Thyroid gland (tissue), 4 donors: ENCODE data around the gene ZNF33A. TPM values are rescaled to one million over a fixed set of nuclear protein-coding genes. Genes with fewer than 3 reads are reported as not detected.
"Not testable (repeated sequence)": the region's sequence is repeated elsewhere in the genome, so short reads cannot be mapped to it uniquely, and the experiment has no call there.

Source experiments
- DNase-seq, 2 donors: peaks; one replicate each; pipeline ENCODE4 v3.0.0-alpha.2; 2019
- H3K27ac ChIP-seq, 3 donors: fragments of 200-600 bp; sonication (generic); 1 replicate in 2 of 3; 2 replicates in 1 of 3; pipeline ENCODE4 v1.5.1; 2016 to 2019; ENCODE audit warnings: mild to moderate bottlenecking in 1 of 3, moderate library complexity in 1 of 3
- H3K27me3 ChIP-seq: fragments of 200-600 bp; sonication (generic); one replicate; pipeline ENCODE4 v1.5.1; 2019
- H3K36me3 ChIP-seq, 2 donors: fragments of 200-600 bp; sonication (generic); one replicate each; pipeline ENCODE4 v1.5.1; 2016 to 2019
- H3K4me1 ChIP-seq, 2 donors: fragments of 200-600 bp; sonication (generic); one replicate each; pipeline ENCODE4 v1.5.1; 2017 to 2019
- H3K4me3 ChIP-seq, 3 donors: fragments of 200-600 bp; sonication (generic); replicated peaks in 1 of 3; 1 replicate in 2 of 3; 2 replicates in 1 of 3; pipeline ENCODE4 v1.5.1; 2016; ENCODE audit warnings: mild to moderate bottlenecking in 1 of 3
- H3K9me3 ChIP-seq: fragments of 200-600 bp; sonication (generic); one replicate; pipeline ENCODE4 v1.5.1; 2017
- POLR2A ChIP-seq, 2 donors: fragments of 450-650 bp; IDR thresholded peaks; one replicate each; pipeline ENCODE4 v1.6.1; 2017; ENCODE audit warnings: antibody characterized with exemption in 2 of 2, mild to moderate bottlenecking in 2 of 2, moderate library complexity in 1 of 2
- WGBS, 2 donors: methylation state at CpG; one replicate each; pipeline ENCODE4 v1.1.5; 2017; 5-methylcytosine and 5-hydroxymethylcytosine counted together
- intact Hi-C: fragments of 100-400 bp; cut with DNase I; formaldehyde crosslinking; loops from one replicate; pipeline ENCODE4 v1.15.1; 2023
- total RNA-seq, 4 donors: library from RNA; depleted of rRNA; stranded (reverse); fragments of >200 nt; gene quantifications; one replicate each; pipeline ENCODE4 v1.2.3, GENCODE V29; 2016
- TF ChIP-seq, protein P1 (sequence below), 6 experiments: fragments of 200-600 bp in 3 of 6; fragments of 450-650 bp in 3 of 6; sonication (generic) in 3 of 6; IDR thresholded peaks; one replicate each; pipeline ENCODE4 v1.5.1; 2016 to 2019; ENCODE audit warnings: antibody characterized with exemption in 6 of 6, mild to moderate bottlenecking in 2 of 6, inconsistent platforms in 1 of 6, moderate library complexity in 1 of 6

The ZNF33A gene
- total RNA-seq, 4 donors from 2014 or later: 34.3 to 71.3 (median 46.3) TPM

GRCh38 chr10:38003026-38003425 is 7.4 kb upstream of the ZNF33A start:
- Histone ChIP-seq H3K9me3 (no peaks in the 10 kb centered on the region), H3K4me1 (no peaks in the 10 kb centered on the region), H3K4me3 (no peak overlapping the region), H3K27me3 (no peaks in the 10 kb centered on the region), H3K36me3 (no peaks in the 10 kb centered on the region), H3K27ac (no peak overlapping the region)
- no peak for DNase-seq
- TF ChIP-seq POLR2A (IDR thresholded peaks at IDR 0.05): no peak
- TF ChIP-seq, protein P1, sequence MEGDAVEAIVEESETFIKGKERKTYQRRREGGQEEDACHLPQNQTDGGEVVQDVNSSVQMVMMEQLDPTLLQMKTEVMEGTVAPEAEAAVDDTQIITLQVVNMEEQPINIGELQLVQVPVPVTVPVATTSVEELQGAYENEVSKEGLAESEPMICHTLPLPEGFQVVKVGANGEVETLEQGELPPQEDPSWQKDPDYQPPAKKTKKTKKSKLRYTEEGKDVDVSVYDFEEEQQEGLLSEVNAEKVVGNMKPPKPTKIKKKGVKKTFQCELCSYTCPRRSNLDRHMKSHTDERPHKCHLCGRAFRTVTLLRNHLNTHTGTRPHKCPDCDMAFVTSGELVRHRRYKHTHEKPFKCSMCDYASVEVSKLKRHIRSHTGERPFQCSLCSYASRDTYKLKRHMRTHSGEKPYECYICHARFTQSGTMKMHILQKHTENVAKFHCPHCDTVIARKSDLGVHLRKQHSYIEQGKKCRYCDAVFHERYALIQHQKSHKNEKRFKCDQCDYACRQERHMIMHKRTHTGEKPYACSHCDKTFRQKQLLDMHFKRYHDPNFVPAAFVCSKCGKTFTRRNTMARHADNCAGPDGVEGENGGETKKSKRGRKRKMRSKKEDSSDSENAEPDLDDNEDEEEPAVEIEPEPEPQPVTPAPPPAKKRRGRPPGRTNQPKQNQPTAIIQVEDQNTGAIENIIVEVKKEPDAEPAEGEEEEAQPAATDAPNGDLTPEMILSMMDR (IDR thresholded peaks at IDR 0.05): no peak
- intact Hi-C loops: no loop called here
- 94 to 96% methylated on average over 6 of the region's 6 CpGs for whole genome bisulfite sequencing, 2 donors

GRCh38 chr10:38003588-38003987 is 6.9 kb upstream of the ZNF33A start:
- H3K4me1 ChIP-seq: no peaks in the 10 kb centered on the region
- no peak overlapping the region for H3K27ac ChIP-seq
- no peak overlapping the region for H3K4me3 ChIP-seq
- H3K36me3 ChIP-seq: no peaks in the 10 kb centered on the region
- DNase-seq: no peak
- 97 to 100% methylated on average over 1 of the region's 1 CpG for WGBS, 2 donors
- TF ChIP-seq, protein P1 (IDR thresholded peaks at IDR 0.05): no peak
- TF ChIP-seq POLR2A (IDR thresholded peaks at IDR 0.05): no peak
- intact Hi-C loops: no loop called here
- H3K9me3 ChIP-seq: no peaks in the 10 kb centered on the region
- H3K27me3 ChIP-seq: no peaks in the 10 kb centered on the region

- TF ChIP-seq, protein P1 (IDR thresholded peaks at IDR 0.05): no peak
- no peak for TF ChIP-seq POLR2A (IDR thresholded peaks at IDR 0.05)
- no peaks in the 10 kb centered on the region for H3K9me3 ChIP-seq
- no peak for DNase-seq
- H3K27ac ChIP-seq: no peak overlapping the region
- no peak overlapping the region for H3K4me3 ChIP-seq
- intact Hi-C loops: no loop called here
- H3K4me1 ChIP-seq: peaks cover 6 to 8% of the 10 kb centered on the region in 2 donors
- H3K27me3 ChIP-seq: no peaks in the 10 kb centered on the region
- H3K36me3 ChIP-seq: no peaks in the 10 kb centered on the region
Observed at GRCh38 chr10:38007551-38007950, 2.9 kb upstream of the ZNF33A start.

DNA sequence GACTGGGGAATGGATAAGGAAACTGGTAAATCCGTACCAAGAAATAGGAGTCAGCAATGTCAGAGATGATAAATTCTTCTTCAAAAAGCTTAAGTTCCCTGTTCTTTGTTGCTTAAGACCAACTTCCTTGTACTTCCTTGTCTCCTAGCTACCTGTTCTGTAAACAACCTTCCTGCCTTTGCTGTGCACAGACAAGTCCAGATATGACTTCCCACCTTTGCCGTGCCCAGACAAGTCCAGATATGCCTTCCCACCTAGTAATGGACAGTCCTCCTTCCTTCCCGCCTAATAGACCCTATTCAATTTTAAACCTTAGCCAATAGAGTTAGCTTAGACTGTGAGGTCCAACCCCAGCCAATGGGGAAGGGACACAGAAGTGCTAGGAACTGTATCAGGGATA is 2.5 kb upstream of the ZNF33A start:
- TF ChIP-seq POLR2A (IDR thresholded peaks at IDR 0.05): no peak
- TF ChIP-seq, protein P1 (IDR thresholded peaks at IDR 0.05): no peak
- WGBS, 2 donors: 84 to 86% methylated on average over 3 of the region's 3 CpGs
- no peak for DNase-seq
- H3K36me3 ChIP-seq: no peaks in the 10 kb centered on the region
- H3K4me1 ChIP-seq: peaks cover 6 to 8% of the 10 kb centered on the region in 2 donors
- intact Hi-C loops: no loop called here
- H3K27ac ChIP-seq: no peak overlapping the region
- no peak overlapping the region for H3K4me3 ChIP-seq
- H3K9me3 ChIP-seq: no peaks in the 10 kb centered on the region
- no peaks in the 10 kb centered on the region for H3K27me3 ChIP-seq

DNA sequence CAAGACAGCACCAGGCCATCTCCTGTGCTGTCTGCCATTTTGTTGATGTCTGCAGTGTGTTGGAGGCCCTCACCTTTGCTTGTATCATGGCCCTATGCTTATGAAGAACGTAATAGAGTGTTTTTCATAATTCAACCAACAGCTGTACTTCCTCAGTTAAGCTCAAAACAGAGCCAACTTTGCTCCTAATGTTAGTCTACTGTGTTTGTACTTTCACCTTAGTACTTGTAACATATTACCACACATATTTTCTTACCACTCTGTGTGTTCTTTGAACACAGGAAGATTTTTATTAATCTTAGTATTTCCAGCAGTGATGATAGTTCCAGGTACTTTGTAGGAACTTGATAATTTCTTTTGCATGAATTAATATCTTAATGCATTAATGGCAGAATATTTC is 5.9 kb downstream of the ZNF33A start:
- peaks cover 25 to 45% of the 10 kb centered on the region in 2 donors for H3K36me3 ChIP-seq
- no peak for DNase-seq
- TF ChIP-seq POLR2A (IDR thresholded peaks at IDR 0.05): no peak
- TF ChIP-seq, protein P1 (IDR thresholded peaks at IDR 0.05): no peak
- H3K27ac ChIP-seq: no peak overlapping the region
- 95 to 97% methylated on average over 1 of the region's 1 CpG for whole genome bisulfite sequencing, 2 donors
- H3K27me3 ChIP-seq: no peaks in the 10 kb centered on the region
- intact Hi-C loops: no loop called here
- peaks cover 6% of the 10 kb centered on the region in 2 donors for H3K4me1 ChIP-seq
- H3K4me3 ChIP-seq: no peak overlapping the region
- no peaks in the 10 kb centered on the region for H3K9me3 ChIP-seq

GRCh38 chr10:38019124-38019523 is 8.6 kb downstream of the ZNF33A start:
- H3K27ac ChIP-seq, H3K4me1 ChIP-seq, H3K4me3 ChIP-seq, H3K27me3 ChIP-seq, DNase-seq, H3K9me3 ChIP-seq, intact Hi-C loops: not testable (repeated sequence)
- WGBS, 2 donors: 48 to 63% methylated on average over 4 of the region's 4 CpGs
- peaks cover 38 to 39% of the 10 kb centered on the region in 2 donors for H3K36me3 ChIP-seq
